BE2C (cell line): ENCODE results near the gene EXD2.

ENCODE experiments used
- DNase-seq: peaks from one replicate; pipeline ENCODE4 v3.0.0-alpha.2; 2020
- H3K27me3 ChIP-seq: fragments of 250-450 bp; sonication (Bioruptor Pico); 2 replicates; pipeline ENCODE4 v1.5.1; 2020; ENCODE audit warnings: mild to moderate bottlenecking
- H3K36me3 ChIP-seq: fragments of 250-450 bp; sonication (Bioruptor Pico); 2 replicates; pipeline ENCODE4 v1.5.1; 2020; ENCODE audit warnings: mild to moderate bottlenecking
- H3K4me1 ChIP-seq: fragments of 250-450 bp; sonication (Bioruptor Pico); 2 replicates; pipeline ENCODE4 v1.5.1; 2020
- H3K4me3 ChIP-seq: 2 replicates; pipeline ENCODE4 v1.5.1; 2011; ENCODE audit warnings: low read depth, low read length
- H3K9me3 ChIP-seq: fragments of 250-450 bp; sonication (Bioruptor Pico); 2 replicates; pipeline ENCODE4 v1.5.1; 2020
- CTCF ChIP-seq: IDR thresholded peaks from 2 replicates; pipeline ENCODE4 v1.5.1; 2012; ENCODE audit warnings: mild to moderate bottlenecking, low read depth, low read length

The EXD2 gene

GRCh38 chr14:69232388-69232787 lies 41.1 kb downstream of the EXD2 start:
- Histone ChIP-seq H3K9me3 (no peaks in the 10 kb centered on the region), H3K4me3 (no peak overlapping the region), H3K36me3 (peaks cover 32% of the 10 kb centered on the region), H3K4me1 (no peaks in the 10 kb centered on the region), H3K27me3 (no peaks in the 10 kb centered on the region)
- DNase-seq, result no peak
- TF ChIP-seq CTCF, result no peak

- H3K9me3 ChIP-seq, result no peaks in the 10 kb centered on the region
- no peak overlapping the region for H3K4me3 ChIP-seq
- peaks cover 40% of the 10 kb centered on the region for H3K36me3 ChIP-seq
- no peaks in the 10 kb centered on the region for H3K4me1 ChIP-seq
- TF ChIP-seq CTCF, result no peak
- no peaks in the 10 kb centered on the region for H3K27me3 ChIP-seq
- no peak for DNase-seq
These were observed 42.8 kb downstream of the EXD2 start for GRCh38 chr14:69234106-69234505.

GRCh38 chr14:69235708-69236107 lies 44.4 kb downstream of the EXD2 start:
- H3K27me3 ChIP-seq, result no peaks in the 10 kb centered on the region
- H3K9me3 ChIP-seq, result no peaks in the 10 kb centered on the region
- TF ChIP-seq CTCF, result no peak
- no peak overlapping the region for H3K4me3 ChIP-seq
- H3K4me1 ChIP-seq, result no peaks in the 10 kb centered on the region
- peaks cover 40% of the 10 kb centered on the region for H3K36me3 ChIP-seq
- DNase-seq, result no peak

GRCh38 chr14:69237142-69237541 lies 45.8 kb downstream of the EXD2 start:
- Histone ChIP-seq H3K4me3 (no peak overlapping the region), H3K36me3 (peaks cover 33% of the 10 kb centered on the region), H3K4me1 (no peaks in the 10 kb centered on the region), H3K9me3 (no peaks in the 10 kb centered on the region), H3K27me3 (no peaks in the 10 kb centered on the region)
- no peak for DNase-seq
- TF ChIP-seq CTCF, result no peak

GRCh38 chr14:69237584-69237983 lies 46.3 kb downstream of the EXD2 start:
- H3K36me3 ChIP-seq, result peaks cover 29% of the 10 kb centered on the region
- no peaks in the 10 kb centered on the region for H3K4me1 ChIP-seq
- no peaks in the 10 kb centered on the region for H3K27me3 ChIP-seq
- H3K4me3 ChIP-seq, result no peak overlapping the region
- no peak for TF ChIP-seq CTCF
- no peak for DNase-seq
- no peaks in the 10 kb centered on the region for H3K9me3 ChIP-seq

GRCh38 chr14:69238883-69239282 lies 47.6 kb downstream of the EXD2 start:
- TF ChIP-seq CTCF, result no peak
- Histone ChIP-seq H3K36me3 (peaks cover 29% of the 10 kb centered on the region), H3K4me3 (no peak overlapping the region), H3K9me3 (no peaks in the 10 kb centered on the region), H3K27me3 (no peaks in the 10 kb centered on the region), H3K4me1 (peaks cover 3% of the 10 kb centered on the region)
- no peak for DNase-seq
